NT2/D1 (cell line): ENCODE data around the gene EPHA3.

ENCODE experiments used
- SUZ12 ChIP-seq: IDR thresholded peaks from 2 replicates; pipeline ENCODE4 v1.6.1; 2011; ENCODE audit not compliant: insufficient read length, insufficient read depth; ENCODE audit errors: extremely low read depth
- YY1 ChIP-seq: IDR thresholded peaks from 2 replicates; pipeline ENCODE4 v1.6.1; 2011; ENCODE audit not compliant: insufficient read length, insufficient read depth
- ZNF274 ChIP-seq: IDR thresholded peaks from 2 replicates; pipeline ENCODE4 v1.6.1; 2011; ENCODE audit warnings: mild to moderate bottlenecking, low read depth, low read length

- TF ChIP-seq ZNF274 (no peak), YY1 (no peak), SUZ12 (no peak)
Measured at GRCh38 chr3:89452066-89452465, 344.6 kb downstream of the EPHA3 start.
